HCEC 1CT (cell line): ENCODE data around the gene DEAF1.

Experiments used
- DNase-seq: peaks from one replicate; pipeline ENCODE4 v3.0.0-alpha.2; 2017

The DEAF1 gene

GRCh38 chr11:620935-621814 is 73.8 kb downstream of the DEAF1 start:
- DNase-seq, result no peak

GRCh38 chr11:620201-620600 is 74.8 kb downstream of the DEAF1 start:
- DNase-seq, result no peak

- no peak for DNase-seq
These were observed 75.4 kb downstream of the DEAF1 start for GRCh38 chr11:619628-620050.

- no peak for DNase-seq
These were observed 76.0 kb downstream of the DEAF1 start for GRCh38 chr11:618856-619627.

- no peak for DNase-seq
These were observed 76.9 kb downstream of the DEAF1 start for GRCh38 chr11:617912-618682.

GRCh38 chr11:617199-617911 is 77.7 kb downstream of the DEAF1 start:
- DNase-seq, result no peak

GRCh38 chr11:616320-617198 is 78.5 kb downstream of the DEAF1 start:
- DNase-seq, result no peak

GRCh38 chr11:615504-616319 is 79.3 kb downstream of the DEAF1 start, which contains the start of gene IRF7:
Gene IRF7, minus strand, starts transcription at chr11:615950. Its CDS starts 586 bp downstream, at chr11:615364.
- DNase-seq, result peak; percentile 90

GRCh38 chr11:614623-615503 is 80.2 kb downstream of the DEAF1 start:
- no peak for DNase-seq

- DNase-seq, result no peak
These were observed 80.9 kb downstream of the DEAF1 start for GRCh38 chr11:614021-614622.

GRCh38 chr11:613369-613968 is 81.6 kb downstream of the DEAF1 start:
- no peak for DNase-seq

GRCh38 chr11:612961-613300 is 82.1 kb downstream of the DEAF1 start:
- DNase-seq, result no peak

GRCh38 chr11:612201-612960 is 82.6 kb downstream of the DEAF1 start:
- peak; percentile 28 for DNase-seq

- no peak for DNase-seq
These were observed 83.7 kb downstream of the DEAF1 start for GRCh38 chr11:611001-611996.

- DNase-seq, result no peak
These were observed 84.7 kb downstream of the DEAF1 start for GRCh38 chr11:610146-610801.

- no peak for DNase-seq
These were observed 85.6 kb downstream of the DEAF1 start for GRCh38 chr11:609341-609811.
